Embryonic facial prominence (tissue), 1 donor: ENCODE data around the gene SLC6A7.
"Not testable (repeated sequence)": the region's sequence is repeated elsewhere in the genome, so short reads cannot be mapped to it uniquely, and the experiment has no call there.

Experiments used
- DNase-seq: peaks from one replicate; pipeline ENCODE4 v3.0.0-alpha.2; 2016; ENCODE audit errors: extremely low spot score

SLC6A7 gene

GRCh38 chr5:150217873-150218692 is 28.2 kb downstream of the SLC6A7 start:
- DNase-seq = peak; percentile 76

- no peak for DNase-seq
These were observed 28.8 kb downstream of the SLC6A7 start for GRCh38 chr5:150218693-150219035.

GRCh38 chr5:150219142-150219541 is 29.3 kb downstream of the SLC6A7 start:
- DNase-seq = no peak

- no peak for DNase-seq
These were observed 30.0 kb downstream of the SLC6A7 start for GRCh38 chr5:150219861-150220260.

GRCh38 chr5:150221471-150221870 is 31.6 kb downstream of the SLC6A7 start:
- DNase-seq = no peak

- DNase-seq = no peak
These were observed 33.0 kb downstream of the SLC6A7 start for GRCh38 chr5:150222906-150223305.

- DNase-seq = no peak
These were observed 33.6 kb downstream of the SLC6A7 start for GRCh38 chr5:150223474-150223873.

GRCh38 chr5:150224483-150225027 is 34.7 kb downstream of the SLC6A7 start:
- DNase-seq = no peak

GRCh38 chr5:150227036-150227435 is 37.2 kb downstream of the SLC6A7 start:
- no peak for DNase-seq

- DNase-seq = no peak
These were observed 37.9 kb downstream of the SLC6A7 start for GRCh38 chr5:150227606-150228273.

GRCh38 chr5:150229571-150229970 is 39.7 kb downstream of the SLC6A7 start:
- DNase-seq = no peak

GRCh38 chr5:150230842-150231241 is 41.0 kb downstream of the SLC6A7 start:
- DNase-seq = no peak

- not testable (repeated sequence) for DNase-seq
These were observed 43.8 kb downstream of the SLC6A7 start for GRCh38 chr5:150233706-150234105.

- no peak for DNase-seq
These were observed 45.0 kb downstream of the SLC6A7 start for GRCh38 chr5:150234576-150235499.

GRCh38 chr5:150235500-150235854 is 45.6 kb downstream of the SLC6A7 start:
- no peak for DNase-seq

GRCh38 chr5:150236313-150236712 is 46.5 kb downstream of the SLC6A7 start:
- no peak for DNase-seq

GRCh38 chr5:150236981-150237754 is 47.3 kb downstream of the SLC6A7 start:
- DNase-seq = no peak

GRCh38 chr5:150238646-150239045 is 48.8 kb downstream of the SLC6A7 start:
- DNase-seq = no peak

- DNase-seq = no peak
These were observed 49.4 kb downstream of the SLC6A7 start for GRCh38 chr5:150239099-150239793.

- no peak for DNase-seq
These were observed 49.9 kb downstream of the SLC6A7 start for GRCh38 chr5:150239794-150240122.
